Mesothelial cell of epicardium (in vitro differentiated cells): ENCODE data around the gene EIF4E3. TPM values are rescaled to one million over a fixed set of nuclear protein-coding genes. Genes with fewer than 3 reads are reported as not detected.

Source experiments
- DNase-seq, 2 experiments: peaks; one replicate each; pipeline ENCODE4 v3.0.0; 2021; ENCODE audit warnings: low spot score in 2 of 2; ENCODE audit not compliant: unreplicated experiment in 2 of 2
- H3K27ac Mint-ChIP-seq: 2 replicates; pipeline ENCODE4 v1.8.0; 2021; ENCODE audit warnings: mixed read lengths
- H3K27me3 Mint-ChIP-seq: 2 replicates; pipeline ENCODE4 v1.8.0; 2021; ENCODE audit warnings: low read depth, mixed read lengths
- H3K36me3 Mint-ChIP-seq: 2 replicates; pipeline ENCODE4 v1.8.0; 2021; ENCODE audit warnings: mixed read lengths
- H3K4me1 Mint-ChIP-seq: 2 replicates; pipeline ENCODE4 v1.8.0; 2021; ENCODE audit warnings: mixed read lengths
- H3K4me3 Mint-ChIP-seq: 2 replicates; pipeline ENCODE4 v1.8.0; 2021; ENCODE audit warnings: mild to moderate bottlenecking, moderate library complexity, mixed read lengths
- H3K9me3 Mint-ChIP-seq: 2 replicates; pipeline ENCODE4 v1.8.0; 2021; ENCODE audit warnings: mixed read lengths
- total RNA-seq: library from RNA; stranded (reverse); gene quantifications from 3 replicates; pipeline ENCODE4 v1.2.1, GENCODE V29; 2021
- TF ChIP-seq, protein P1 (sequence below): fragments of 200-600 bp; sonication (generic); IDR thresholded peaks from one replicate; pipeline ENCODE4 v1.5.0; 2021; ENCODE audit warnings: antibody characterized with exemption; ENCODE audit not compliant: unreplicated experiment

Gene EIF4E3
- total RNA-seq, result 9.9 to 10.9 TPM (median 9.9 TPM) in 3 replicates

GRCh38 chr3:71725271-71725991 is at the start of gene EIF4E3:
Gene EIF4E3 (minus strand): TSS chr3:71725402. CDS start chr3:71725367, 35 bp downstream.
- DNase-seq, result peak in 1 of 2 experiments; percentile 44
- Mint-ChIP-seq H3K4me3 (peak within 1 kb of the TSS; percentile 77), H3K4me1 (peaks cover 13% of the 10 kb centered on the region), H3K27ac (peak within 1 kb of the TSS; percentile 21), H3K9me3 (no peaks in the 10 kb centered on the region), H3K36me3 (peaks cover 3% of the 10 kb centered on the region), H3K27me3 (peaks cover 52% of the 10 kb centered on the region)
- TF ChIP-seq, protein P1, sequence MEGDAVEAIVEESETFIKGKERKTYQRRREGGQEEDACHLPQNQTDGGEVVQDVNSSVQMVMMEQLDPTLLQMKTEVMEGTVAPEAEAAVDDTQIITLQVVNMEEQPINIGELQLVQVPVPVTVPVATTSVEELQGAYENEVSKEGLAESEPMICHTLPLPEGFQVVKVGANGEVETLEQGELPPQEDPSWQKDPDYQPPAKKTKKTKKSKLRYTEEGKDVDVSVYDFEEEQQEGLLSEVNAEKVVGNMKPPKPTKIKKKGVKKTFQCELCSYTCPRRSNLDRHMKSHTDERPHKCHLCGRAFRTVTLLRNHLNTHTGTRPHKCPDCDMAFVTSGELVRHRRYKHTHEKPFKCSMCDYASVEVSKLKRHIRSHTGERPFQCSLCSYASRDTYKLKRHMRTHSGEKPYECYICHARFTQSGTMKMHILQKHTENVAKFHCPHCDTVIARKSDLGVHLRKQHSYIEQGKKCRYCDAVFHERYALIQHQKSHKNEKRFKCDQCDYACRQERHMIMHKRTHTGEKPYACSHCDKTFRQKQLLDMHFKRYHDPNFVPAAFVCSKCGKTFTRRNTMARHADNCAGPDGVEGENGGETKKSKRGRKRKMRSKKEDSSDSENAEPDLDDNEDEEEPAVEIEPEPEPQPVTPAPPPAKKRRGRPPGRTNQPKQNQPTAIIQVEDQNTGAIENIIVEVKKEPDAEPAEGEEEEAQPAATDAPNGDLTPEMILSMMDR, result no peak

DNA sequence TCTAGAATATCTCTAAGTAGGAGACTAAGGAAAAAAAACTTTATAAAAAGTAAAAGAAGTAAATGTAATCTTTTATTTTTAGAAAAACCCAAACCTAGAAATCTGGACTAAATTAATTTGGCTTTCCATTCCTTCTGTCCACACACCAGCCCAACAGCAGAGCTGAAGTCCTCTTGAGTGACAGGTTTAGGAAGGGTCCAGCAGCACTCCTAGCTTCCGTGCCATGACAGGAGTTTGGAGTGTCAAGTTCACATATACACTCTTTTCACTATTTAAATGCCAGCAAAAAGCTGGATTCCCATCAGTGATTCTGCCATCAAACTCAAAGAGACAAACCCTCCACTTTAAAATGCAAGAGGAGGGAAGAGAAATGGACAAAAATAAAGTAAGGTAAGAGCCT is 46.7 kb upstream of the EIF4E3 start:
- Mint-ChIP-seq H3K27me3 (peaks cover 23% of the 10 kb centered on the region), H3K36me3 (no peaks in the 10 kb centered on the region), H3K4me1 (no peaks in the 10 kb centered on the region), H3K4me3 (no peak overlapping the region), H3K9me3 (no peaks in the 10 kb centered on the region), H3K27ac (no peak overlapping the region)
- DNase-seq, result no peak
- TF ChIP-seq, protein P1, result no peak

GRCh38 chr3:71771126-71771525 is 45.9 kb upstream of the EIF4E3 start:
- H3K27me3 Mint-ChIP-seq, result peaks cover 23% of the 10 kb centered on the region
- no peak overlapping the region for H3K4me3 Mint-ChIP-seq
- no peaks in the 10 kb centered on the region for H3K4me1 Mint-ChIP-seq
- no peaks in the 10 kb centered on the region for H3K9me3 Mint-ChIP-seq
- no peaks in the 10 kb centered on the region for H3K36me3 Mint-ChIP-seq
- H3K27ac Mint-ChIP-seq, result no peak overlapping the region
- DNase-seq, result no peak
- TF ChIP-seq, protein P1, result no peak

- Mint-ChIP-seq H3K4me3 (no peak overlapping the region), H3K4me1 (no peaks in the 10 kb centered on the region), H3K9me3 (no peaks in the 10 kb centered on the region), H3K27ac (no peak overlapping the region), H3K27me3 (peaks cover 32% of the 10 kb centered on the region), H3K36me3 (no peaks in the 10 kb centered on the region)
- no peak for DNase-seq
- TF ChIP-seq, protein P1, result no peak
Observed at GRCh38 chr3:71763426-71763825, 38.2 kb upstream of the EIF4E3 start.

DNA sequence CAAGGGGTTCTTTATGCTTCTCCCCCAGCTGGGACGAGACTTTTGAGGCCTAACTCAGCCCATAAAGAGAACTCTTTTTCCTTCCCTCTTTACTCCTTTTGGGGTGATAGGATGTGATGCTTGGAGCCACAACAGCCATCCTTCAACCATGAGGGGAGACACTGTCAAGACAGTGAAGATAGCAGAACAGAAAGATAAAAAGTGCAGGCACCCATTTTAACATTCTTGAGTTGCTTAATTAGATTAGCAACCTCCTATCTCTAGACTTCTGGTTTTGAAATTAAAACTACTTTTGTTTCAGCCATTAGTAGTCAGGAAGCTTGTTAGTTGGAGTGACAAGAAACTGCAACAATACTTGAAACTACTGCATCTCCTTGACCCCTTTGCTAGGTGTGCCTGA is 34.9 kb upstream of the EIF4E3 start:
- TF ChIP-seq, protein P1, result no peak
- Mint-ChIP-seq H3K27me3 (peaks cover 60% of the 10 kb centered on the region), H3K4me1 (peaks cover 7% of the 10 kb centered on the region), H3K9me3 (no peaks in the 10 kb centered on the region), H3K27ac (no peak overlapping the region), H3K36me3 (peaks cover 5% of the 10 kb centered on the region), H3K4me3 (no peak overlapping the region)
- DNase-seq, result no peak
